Neuron (in vitro differentiated cells): ENCODE measurements around the gene SF3B5.

ENCODE experiments used
- H2AFZ ChIP-seq: one replicate; pipeline ENCODE4 v1.6.1; 2013; ENCODE audit warnings: low read depth, mild to moderate bottlenecking, inconsistent platforms, low read length, moderate library complexity
- H3K27me3 ChIP-seq: one replicate; pipeline ENCODE4 v1.6.1; 2013; ENCODE audit warnings: low read length; ENCODE audit not compliant: insufficient read depth
- H3K36me3 ChIP-seq: one replicate; pipeline ENCODE4 v1.6.1; 2013; ENCODE audit warnings: low read length; ENCODE audit not compliant: insufficient read depth
- H3K4me1 ChIP-seq: one replicate; pipeline ENCODE4 v1.6.1; 2013; ENCODE audit warnings: low read length; ENCODE audit not compliant: insufficient read depth
- H3K4me3 ChIP-seq: 2 replicates; pipeline ENCODE4 v1.5.1; 2013; ENCODE audit warnings: mild to moderate bottlenecking, low read length, moderate library complexity
- H3K9me3 ChIP-seq: one replicate; pipeline ENCODE4 v1.6.1; 2013; ENCODE audit warnings: low read length

The SF3B5 gene

DNA sequence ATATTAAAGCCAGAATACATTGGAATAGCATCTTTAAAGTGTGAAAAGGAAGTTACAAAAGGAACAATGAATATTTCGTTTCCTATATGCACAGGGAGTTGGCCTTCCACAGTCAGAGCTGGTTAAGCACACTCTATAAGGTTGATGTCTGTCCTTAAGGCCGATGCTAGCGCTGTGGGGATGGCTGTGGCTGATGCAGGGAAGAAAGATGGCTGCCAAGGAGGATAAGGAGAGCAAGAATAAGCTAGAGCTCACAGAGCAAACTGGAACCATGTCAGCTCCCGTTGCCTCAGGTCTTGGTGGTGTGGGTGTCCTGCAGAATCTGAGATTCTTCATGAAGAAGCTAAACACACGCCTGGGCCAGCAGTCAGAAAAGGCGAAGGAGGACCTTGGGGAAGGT lies 34.1 kb upstream of the SF3B5 start:
- Histone ChIP-seq H3K36me3 (no peaks in the 10 kb centered on the region), H3K9me3 (no peaks in the 10 kb centered on the region), H3K4me3 (no peak overlapping the region), H3K4me1 (no peaks in the 10 kb centered on the region), H2AFZ (no peak overlapping the region), H3K27me3 (peaks cover 3% of the 10 kb centered on the region)

DNA sequence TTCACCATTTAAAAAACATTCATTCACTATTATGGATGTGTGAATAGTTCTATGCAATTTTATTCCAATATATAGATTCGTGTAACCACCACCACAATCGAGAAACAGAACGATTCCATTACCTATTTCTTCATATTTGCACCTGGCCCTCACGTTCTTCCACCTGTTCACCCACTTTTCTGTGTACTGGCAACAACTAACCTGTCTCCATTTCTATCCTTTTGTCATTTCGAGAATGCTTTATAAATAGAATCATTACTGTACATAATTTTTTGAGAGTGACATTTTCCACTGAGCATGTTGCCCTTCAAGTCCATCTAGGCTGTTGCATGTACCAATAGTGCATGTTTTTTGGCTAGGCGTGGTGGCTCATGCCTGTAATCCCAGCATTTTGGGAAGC lies 31.7 kb upstream of the SF3B5 start:
- H3K4me1 ChIP-seq, result no peaks in the 10 kb centered on the region
- no peak overlapping the region for H2AFZ ChIP-seq
- peaks cover 4% of the 10 kb centered on the region for H3K27me3 ChIP-seq
- no peaks in the 10 kb centered on the region for H3K36me3 ChIP-seq
- H3K9me3 ChIP-seq, result no peaks in the 10 kb centered on the region
- no peak overlapping the region for H3K4me3 ChIP-seq

DNA sequence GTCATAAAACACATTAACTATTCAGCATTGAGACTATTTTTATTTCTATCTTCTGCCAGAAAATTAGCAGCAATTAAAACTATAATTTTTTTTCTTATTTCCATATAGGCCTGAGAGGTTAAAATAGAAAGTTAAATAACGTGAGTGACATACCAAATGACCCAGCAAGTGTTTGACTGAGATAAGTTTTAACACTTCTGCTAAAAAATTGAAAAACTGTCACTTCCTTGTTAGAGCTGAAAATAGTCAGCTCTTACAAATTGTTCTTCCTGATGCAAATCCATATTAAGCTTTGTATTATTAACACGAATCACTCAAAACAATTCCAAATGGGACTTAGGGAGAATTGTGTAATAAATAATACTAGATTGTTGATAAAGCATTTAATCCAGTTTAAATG lies 28.5 kb upstream of the SF3B5 start:
- H3K4me3 ChIP-seq, result no peak overlapping the region
- no peak overlapping the region for H2AFZ ChIP-seq
- H3K9me3 ChIP-seq, result no peaks in the 10 kb centered on the region

DNA sequence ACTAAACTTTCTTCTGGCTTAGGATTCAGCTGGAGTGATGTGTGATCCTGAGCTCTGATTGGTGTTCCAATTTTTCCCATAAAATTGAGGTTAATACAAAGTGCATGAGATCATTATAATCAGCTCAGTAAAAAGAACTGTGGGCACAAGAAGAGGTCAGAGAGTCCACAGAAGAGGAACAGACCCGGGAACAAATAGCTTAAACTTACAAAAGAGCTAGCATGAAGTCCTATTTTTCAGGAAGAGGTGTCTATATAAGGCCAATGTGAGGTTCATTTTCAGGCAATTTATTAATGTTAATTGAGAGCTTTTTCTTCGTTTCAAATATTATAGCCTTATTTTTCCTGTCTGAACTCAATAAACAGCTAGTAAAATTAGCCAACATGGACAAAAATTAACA lies 28.0 kb upstream of the SF3B5 start:
- Histone ChIP-seq H3K4me1 (no peaks in the 10 kb centered on the region), H3K27me3 (peaks cover 4% of the 10 kb centered on the region), H3K36me3 (no peaks in the 10 kb centered on the region), H3K9me3 (no peaks in the 10 kb centered on the region), H3K4me3 (no peak overlapping the region), H2AFZ (no peak overlapping the region)

More for the DNA sequence above, 28.5 kb upstream of the SF3B5 start:
- H3K36me3 ChIP-seq, result no peaks in the 10 kb centered on the region
- H3K27me3 ChIP-seq, result peaks cover 4% of the 10 kb centered on the region
- no peaks in the 10 kb centered on the region for H3K4me1 ChIP-seq

DNA sequence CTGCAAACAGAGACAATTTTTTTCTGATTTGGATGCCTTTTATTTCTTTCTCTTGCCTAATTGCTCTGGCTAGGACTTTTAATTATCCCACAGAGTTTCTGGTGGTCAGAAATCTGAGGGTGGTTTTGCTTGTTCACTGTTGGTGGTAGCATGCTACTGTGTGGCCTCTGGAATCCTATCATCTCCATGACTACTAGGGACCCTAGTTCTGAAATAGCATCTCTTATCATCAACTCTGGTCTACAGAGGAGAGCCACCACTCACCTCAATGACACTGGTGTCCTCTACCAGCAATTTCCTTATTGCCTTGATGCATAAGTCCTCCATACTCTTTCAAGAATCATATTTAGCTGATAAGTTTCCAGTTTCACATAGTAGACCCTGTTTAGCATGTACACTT lies 27.5 kb upstream of the SF3B5 start:
- Histone ChIP-seq H3K4me3 (no peak overlapping the region), H3K4me1 (no peaks in the 10 kb centered on the region), H3K9me3 (no peaks in the 10 kb centered on the region), H3K27me3 (peaks cover 4% of the 10 kb centered on the region), H3K36me3 (no peaks in the 10 kb centered on the region), H2AFZ (no peak overlapping the region)

DNA sequence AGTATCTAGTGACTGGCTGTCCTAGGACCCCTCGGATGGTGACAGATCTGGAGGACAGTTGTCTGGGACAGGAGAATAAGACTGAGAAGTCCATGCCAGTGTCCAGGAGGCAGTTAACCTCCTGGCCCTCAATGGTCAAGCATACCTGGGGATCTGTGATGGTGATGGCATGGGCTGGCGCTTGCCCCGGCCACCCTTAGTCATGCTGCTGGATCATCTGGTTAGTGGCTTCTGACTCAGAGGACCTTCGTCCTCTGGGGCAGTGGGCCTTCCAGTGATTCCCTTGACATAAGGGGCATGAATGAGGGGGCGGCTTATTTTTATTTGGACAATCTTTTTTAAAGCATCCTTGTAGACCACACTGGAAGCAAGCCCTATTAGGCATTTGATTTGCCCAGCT lies 24.0 kb upstream of the SF3B5 start:
- no peak overlapping the region for H2AFZ ChIP-seq
- H3K4me1 ChIP-seq, result no peaks in the 10 kb centered on the region
- no peaks in the 10 kb centered on the region for H3K27me3 ChIP-seq
- H3K9me3 ChIP-seq, result no peaks in the 10 kb centered on the region
- no peak overlapping the region for H3K4me3 ChIP-seq
- no peaks in the 10 kb centered on the region for H3K36me3 ChIP-seq

DNA sequence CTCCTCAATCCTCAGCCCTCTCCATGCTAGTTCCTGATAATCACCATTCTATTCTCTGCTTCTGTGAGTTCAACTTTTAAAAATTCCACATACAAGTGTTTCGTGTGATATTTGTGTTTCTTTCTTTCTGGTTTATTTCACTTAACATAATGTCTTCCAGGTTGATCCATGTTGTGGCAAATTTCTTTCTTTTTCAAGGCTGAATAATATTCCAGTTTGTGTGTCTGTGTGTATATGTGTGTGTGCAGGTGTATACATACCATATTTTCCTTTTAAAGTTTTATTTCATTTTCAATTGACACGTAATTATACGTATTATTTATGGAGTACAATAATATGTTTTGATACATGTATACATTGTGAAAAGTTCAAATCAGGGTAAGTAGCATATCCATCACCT lies 19.8 kb upstream of the SF3B5 start:
- no peaks in the 10 kb centered on the region for H3K36me3 ChIP-seq

DNA sequence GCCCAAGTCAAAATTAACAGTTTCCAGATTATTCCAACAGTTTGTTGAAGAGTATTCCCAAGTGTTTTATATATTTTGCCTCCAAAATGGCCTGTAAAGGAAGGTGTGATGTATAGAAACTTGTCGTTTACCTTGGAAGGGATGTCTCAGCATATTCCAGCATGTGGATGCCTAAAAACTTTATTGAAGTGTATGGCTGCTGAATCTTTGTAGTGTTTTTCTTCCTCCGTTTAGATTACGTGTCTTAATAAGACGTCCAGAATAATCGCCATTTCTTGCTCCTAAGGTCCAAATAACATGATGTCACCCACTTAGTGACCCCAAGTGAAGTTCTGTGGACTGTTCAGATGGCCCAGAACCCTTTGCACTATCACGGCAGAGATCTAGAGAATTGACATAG lies 18.0 kb upstream of the SF3B5 start:
- H3K36me3 ChIP-seq, result no peaks in the 10 kb centered on the region
- no peak overlapping the region for H2AFZ ChIP-seq
- H3K9me3 ChIP-seq, result no peaks in the 10 kb centered on the region
- H3K4me1 ChIP-seq, result peaks cover 3% of the 10 kb centered on the region
- no peaks in the 10 kb centered on the region for H3K27me3 ChIP-seq
- H3K4me3 ChIP-seq, result no peak overlapping the region

More for the DNA sequence above, 19.8 kb upstream of the SF3B5 start:
- H3K4me1 ChIP-seq, result no peaks in the 10 kb centered on the region
- H3K4me3 ChIP-seq, result no peak overlapping the region
- H3K9me3 ChIP-seq, result no peaks in the 10 kb centered on the region
- H3K27me3 ChIP-seq, result no peaks in the 10 kb centered on the region
- H2AFZ ChIP-seq, result no peak overlapping the region

DNA sequence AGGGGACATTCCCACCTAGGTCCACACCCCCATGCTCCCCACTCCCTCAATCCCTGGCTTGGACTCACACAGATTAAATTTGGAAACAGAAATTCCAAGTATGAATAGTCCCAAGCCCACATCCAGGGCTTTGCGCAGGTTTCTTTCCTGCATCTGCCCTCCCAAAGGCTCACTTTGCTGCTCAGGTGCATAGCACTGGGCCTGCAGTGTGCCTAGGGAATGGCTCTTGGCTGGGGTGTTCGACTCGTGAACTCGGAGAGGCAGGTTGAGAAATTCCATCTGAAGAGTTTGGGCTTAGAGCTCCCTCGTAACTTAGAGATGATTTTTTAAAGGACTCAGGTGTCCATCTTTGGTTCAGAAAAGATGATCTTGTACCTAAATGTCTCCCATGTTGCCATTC lies 14.8 kb upstream of the SF3B5 start:
- no peaks in the 10 kb centered on the region for H3K9me3 ChIP-seq
- no peak overlapping the region for H3K4me3 ChIP-seq
- H2AFZ ChIP-seq, result no peak overlapping the region
- H3K27me3 ChIP-seq, result no peaks in the 10 kb centered on the region
- H3K4me1 ChIP-seq, result peaks cover 3% of the 10 kb centered on the region
- no peaks in the 10 kb centered on the region for H3K36me3 ChIP-seq

DNA sequence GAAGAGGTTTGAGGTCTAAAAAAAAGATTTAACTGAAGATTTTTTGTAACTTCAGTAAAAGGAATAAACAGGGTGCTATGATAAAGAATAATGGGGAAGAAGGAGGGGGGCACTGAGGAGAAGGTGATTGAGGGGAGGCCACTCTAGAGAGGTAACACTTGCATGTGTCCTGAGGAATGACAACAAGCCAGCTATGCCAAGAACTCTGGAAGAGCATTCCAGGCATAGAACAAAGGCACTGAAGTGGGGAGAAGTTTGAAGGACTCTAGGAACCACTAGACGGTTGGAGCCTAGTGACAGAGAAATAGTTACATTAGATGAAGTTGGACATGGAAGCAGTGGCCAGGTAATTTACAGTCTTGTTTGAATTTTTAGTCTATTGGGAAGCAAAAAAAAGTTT lies 10.8 kb upstream of the SF3B5 start:
- Histone ChIP-seq H2AFZ (no peak overlapping the region), H3K27me3 (no peaks in the 10 kb centered on the region), H3K4me1 (peaks cover 3% of the 10 kb centered on the region), H3K4me3 (no peak overlapping the region), H3K36me3 (no peaks in the 10 kb centered on the region), H3K9me3 (no peaks in the 10 kb centered on the region)

DNA sequence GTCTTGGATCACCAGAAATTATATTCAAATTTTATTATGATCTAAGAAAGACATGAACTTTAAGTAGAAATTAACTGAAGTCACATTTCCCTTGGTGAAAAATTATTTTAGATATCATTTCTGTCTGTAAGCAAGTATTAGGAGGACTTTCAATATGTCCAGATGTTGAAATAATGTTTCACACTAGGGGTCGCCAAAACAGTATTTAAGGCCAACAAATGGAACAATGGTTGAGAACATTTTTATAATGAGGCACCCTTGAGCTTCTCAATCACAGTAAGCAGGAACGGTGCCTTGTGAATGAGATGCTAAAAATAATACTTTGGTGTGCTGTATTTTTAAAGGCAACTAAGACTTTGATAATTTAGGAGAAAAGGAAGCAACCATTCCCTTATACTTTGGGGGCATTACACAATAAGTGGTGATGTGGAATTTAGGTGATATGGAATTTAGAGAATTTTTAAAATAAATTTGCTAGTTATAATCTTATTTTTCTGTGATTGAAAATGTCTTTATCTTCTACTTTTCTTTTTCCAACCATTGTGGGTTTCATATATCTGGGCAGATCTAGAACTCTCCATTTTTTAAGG lies 9.6 kb upstream of the SF3B5 start:
- Histone ChIP-seq H2AFZ (no peak overlapping the region), H3K4me3 (no peak overlapping the region), H3K9me3 (no peaks in the 10 kb centered on the region), H3K4me1 (peaks cover 3% of the 10 kb centered on the region), H3K36me3 (no peaks in the 10 kb centered on the region), H3K27me3 (no peaks in the 10 kb centered on the region)

DNA sequence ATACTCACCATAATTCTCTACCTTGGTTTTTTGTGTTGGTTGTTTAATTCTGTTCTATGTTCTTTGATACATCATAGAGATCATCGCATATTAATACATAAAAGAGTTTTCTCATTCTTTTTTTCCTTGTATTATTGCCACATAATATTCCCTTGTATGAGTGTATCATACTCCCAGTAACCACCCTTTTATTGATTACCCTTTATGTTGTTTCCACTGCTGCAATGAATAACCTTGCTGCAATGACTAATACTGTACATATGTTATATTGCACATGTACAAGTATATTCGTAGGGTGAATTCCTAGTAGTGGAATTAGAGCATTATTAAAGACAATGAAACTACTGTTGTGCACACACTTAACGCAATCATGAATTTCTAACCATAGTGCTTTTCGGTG lies 9.1 kb upstream of the SF3B5 start:
- Histone ChIP-seq H3K27me3 (no peaks in the 10 kb centered on the region), H3K4me1 (peaks cover under 1% of the 10 kb centered on the region), H3K36me3 (no peaks in the 10 kb centered on the region), H3K9me3 (no peaks in the 10 kb centered on the region), H2AFZ (no peak overlapping the region), H3K4me3 (no peak overlapping the region)

DNA sequence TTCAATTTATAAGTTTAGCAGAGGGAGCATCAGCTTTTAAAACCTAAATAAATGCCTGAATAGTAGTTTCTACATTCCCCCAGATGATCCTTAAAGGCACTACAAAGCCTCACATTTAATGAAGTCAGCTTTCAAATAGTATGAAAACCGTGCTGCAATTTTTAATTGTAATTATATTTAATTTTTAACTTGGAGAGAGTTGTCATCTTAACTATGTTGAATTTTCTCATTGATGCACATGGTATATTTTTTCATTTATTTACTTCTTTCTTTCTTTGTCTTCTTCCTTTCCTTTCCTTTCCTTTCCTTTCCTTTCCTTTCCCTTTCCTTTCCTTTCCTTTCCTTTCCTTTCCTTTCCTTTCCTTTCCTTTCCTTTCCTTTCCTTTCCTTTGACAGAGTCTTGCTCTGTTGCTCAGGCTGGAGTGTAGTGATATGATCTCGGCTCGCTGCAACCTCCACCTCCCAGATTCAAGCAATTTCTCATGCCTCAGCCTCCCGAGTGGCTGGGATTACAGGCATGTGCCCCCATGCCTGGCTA lies 7.7 kb upstream of the SF3B5 start:
- no peaks in the 10 kb centered on the region for H3K9me3 ChIP-seq
- H3K36me3 ChIP-seq, result no peaks in the 10 kb centered on the region
- no peaks in the 10 kb centered on the region for H3K27me3 ChIP-seq
- H2AFZ ChIP-seq, result no peak overlapping the region
- no peaks in the 10 kb centered on the region for H3K4me1 ChIP-seq
- H3K4me3 ChIP-seq, result no peak overlapping the region

DNA sequence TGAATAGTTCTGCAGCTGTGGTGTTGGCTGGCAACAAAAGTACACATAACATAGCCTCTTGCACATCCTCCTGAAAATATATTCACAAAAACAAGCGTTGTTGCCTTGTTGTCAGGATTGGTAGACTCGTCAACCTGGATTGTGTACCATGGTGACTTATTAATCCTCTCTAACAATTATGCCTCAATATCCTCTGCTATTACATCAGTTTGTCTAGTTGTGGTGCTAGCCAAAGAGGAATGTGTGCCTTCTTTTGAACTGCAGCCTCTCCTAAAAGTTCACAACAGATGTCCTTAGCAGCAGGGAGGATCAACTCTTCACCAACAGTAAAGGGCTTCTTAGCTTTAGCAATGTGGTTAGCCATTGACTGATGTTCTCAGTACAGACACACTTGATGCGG lies 3.6 kb upstream of the SF3B5 start:
- peaks cover 11% of the 10 kb centered on the region for H3K4me1 ChIP-seq
- no peak overlapping the region for H3K4me3 ChIP-seq
- no peaks in the 10 kb centered on the region for H3K9me3 ChIP-seq
- H2AFZ ChIP-seq, result no peak overlapping the region
- H3K36me3 ChIP-seq, result no peaks in the 10 kb centered on the region
- H3K27me3 ChIP-seq, result no peaks in the 10 kb centered on the region
